Hematopoietic multipotent progenitor cell (in vitro differentiated cells): ENCODE data around the gene SOS1. TPM values are rescaled to one million over a fixed set of nuclear protein-coding genes. Genes with fewer than 3 reads are reported as not detected.
"Not testable (repeated sequence)": the region's sequence is repeated elsewhere in the genome, so short reads cannot be mapped to it uniquely, and the experiment has no call there.

Source experiments
- DNase-seq, 3 donors: peaks; one replicate each; pipeline ENCODE4 v3.0.0-alpha.2; 2011 to 2015; ENCODE audit warnings: low read depth in 2 of 3, low spot score in 2 of 3
- total RNA-seq: library from RNA; depleted of rRNA; stranded (reverse); fragments of >200 nt; gene quantifications from one replicate; pipeline ENCODE4 v1.2.3, GENCODE V29; 2012

Gene SOS1
- total RNA-seq, 1 donor = 8.6 TPM

DNA sequence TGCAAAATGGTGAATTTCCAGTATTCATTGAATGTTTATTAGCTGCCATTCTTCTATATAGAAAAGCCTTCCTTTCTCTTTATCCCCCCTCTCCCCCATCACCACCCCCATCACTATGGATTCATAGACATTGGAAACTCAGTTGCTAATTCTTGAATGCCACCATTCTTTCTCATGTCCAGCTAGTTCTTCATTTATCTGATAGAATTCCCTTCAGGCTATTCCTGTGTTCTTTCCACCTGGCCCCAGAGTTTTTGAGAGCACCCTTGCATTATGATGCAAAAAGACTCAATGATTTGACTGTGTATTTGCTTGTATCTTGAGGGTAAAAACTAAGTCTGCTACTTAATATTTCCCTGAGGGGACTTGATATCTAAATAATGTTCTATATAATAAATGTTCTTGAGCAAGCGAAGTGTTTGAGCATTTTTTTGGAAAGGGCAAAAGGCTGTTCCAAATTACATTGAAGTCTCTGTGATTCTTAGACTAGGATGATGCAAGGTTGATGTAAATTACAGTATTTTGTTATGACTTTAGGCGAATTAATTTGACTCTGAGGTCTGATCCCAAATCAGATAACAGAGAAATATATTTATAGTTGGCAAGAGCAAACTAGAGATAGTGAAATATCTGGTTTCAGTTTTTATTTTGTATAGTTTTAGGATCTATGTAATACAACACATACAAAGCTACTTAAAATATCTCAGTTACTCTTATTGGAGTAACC lies 18.8 kb upstream of the SOS1 start:
- no peak for DNase-seq

DNA sequence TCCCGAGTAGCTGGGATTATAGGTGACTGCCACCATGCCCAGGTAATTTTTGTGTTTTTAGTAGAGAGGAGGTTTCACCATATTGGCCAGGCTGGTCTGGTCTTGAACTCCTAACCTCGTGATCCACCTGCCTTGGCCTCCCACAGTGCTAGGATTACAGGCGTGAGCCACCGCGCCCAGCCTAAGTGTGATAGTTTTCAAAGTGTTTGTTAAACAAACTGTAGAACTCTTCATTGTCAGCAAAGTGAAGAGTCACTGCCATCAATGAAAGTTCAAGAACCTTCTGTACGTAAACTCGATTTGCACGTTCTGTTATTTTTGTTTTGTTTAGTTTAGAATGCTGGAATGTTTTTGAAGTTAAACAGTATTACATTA lies 18.0 kb upstream of the SOS1 start:
- no peak for DNase-seq

DNA sequence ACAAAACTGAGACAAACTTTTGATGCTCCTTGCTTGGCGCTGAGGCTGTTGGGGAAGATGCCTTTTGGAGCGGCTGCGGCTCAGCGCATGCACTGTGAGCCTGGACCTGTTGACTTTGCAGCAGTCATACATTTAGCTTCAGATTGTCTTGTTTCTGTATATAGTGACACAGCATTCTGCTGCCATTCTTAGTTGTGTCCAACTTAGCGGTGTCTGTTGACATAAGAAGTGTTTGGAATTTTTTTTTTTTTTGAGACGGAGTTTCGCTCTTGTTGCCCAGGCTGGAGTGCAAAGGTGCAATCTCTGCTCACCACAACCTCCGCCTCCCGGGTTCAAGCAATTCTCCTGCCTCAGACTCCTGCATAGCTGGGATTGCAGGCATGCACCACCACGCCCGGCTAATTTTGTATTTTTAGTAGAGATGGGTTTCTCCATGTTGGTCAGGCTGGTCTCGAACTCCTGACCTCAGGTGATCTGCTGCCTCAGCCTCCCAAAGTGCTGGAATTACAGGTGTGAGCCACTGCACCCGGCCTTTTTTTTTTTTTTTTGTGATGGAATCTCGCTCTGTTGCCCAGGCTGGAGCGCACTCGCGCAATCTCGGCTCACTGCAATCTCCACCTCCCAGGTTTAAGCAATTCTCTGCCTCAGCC lies 17.5 kb upstream of the SOS1 start:
- DNase-seq = not testable (repeated sequence)

DNA sequence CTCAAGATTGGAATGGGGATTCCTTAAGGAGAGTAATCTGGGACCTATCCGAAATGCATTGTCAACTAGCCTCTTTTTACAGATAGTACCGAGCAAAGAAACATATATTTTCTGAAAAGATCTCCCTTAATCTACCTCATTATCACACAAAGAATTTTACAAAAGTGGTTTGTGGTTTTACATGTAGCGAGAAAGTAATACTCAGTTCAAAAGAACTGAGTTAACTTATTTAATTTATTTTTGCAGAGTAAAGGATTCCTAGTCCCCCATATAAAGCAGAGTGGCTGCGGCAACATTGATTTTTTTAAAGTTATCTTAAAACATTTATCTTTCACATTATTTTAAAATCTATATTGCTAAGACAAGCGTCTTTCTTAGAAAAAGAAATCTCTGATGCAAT lies 15.9 kb upstream of the SOS1 start:
- no peak for DNase-seq

DNA sequence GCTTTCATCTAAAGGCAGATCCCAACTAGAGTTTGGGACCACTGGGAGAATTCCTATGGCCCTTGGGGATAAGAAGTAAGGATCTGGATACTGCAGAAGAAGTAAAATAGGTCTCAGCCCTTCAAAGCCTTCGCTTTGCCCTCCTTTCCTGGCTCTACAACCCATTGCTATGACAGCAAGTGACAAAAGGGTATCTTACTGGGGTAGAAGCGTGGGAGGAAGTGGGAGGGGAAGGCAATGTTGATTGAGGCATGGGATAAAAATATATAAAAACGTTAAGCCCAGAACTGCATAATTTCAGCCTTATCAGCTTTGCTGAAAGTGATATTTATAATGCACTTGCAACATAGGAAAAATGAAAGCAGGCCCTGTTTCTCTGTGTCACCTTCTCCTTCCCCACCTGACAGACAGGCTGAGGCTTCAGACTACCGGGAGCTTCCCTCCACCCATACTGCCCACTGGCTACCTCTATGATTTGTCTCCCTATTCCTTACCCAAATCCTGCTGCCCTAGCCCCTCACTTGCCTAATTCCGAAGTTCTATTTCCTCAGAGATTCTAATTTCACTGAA lies 14.9 kb upstream of the SOS1 start:
- no peak for DNase-seq

DNA sequence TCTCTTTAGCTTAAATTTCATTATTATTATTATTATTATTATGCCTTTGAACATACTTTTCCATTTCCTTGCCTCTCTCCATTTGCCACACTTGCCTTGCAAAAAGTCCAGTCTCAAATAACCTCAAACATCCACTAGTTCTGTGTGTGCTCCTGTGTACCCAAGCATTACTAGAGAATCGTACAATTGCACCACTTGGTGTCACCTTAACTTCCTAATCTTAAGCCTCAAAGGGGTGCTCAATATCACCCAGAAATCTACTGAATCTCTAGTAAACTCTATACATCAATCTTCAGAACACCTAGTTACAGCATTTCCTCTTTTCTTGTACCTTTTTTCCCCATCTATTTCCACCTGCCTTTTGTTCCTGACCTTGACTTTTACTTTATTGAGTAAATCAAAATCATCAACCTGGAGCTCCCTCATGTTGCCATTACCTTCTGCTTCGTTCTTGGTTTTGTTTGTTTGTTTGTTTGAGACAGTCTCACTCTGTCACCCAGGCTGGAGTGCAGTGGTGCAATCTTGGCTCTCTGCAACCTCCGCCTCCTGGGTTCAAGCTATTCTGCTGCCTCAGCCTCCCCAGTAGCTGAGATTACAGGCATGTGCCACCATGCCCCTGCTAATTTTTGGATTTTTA lies 12.5 kb upstream of the SOS1 start:
- DNase-seq = no peak

DNA sequence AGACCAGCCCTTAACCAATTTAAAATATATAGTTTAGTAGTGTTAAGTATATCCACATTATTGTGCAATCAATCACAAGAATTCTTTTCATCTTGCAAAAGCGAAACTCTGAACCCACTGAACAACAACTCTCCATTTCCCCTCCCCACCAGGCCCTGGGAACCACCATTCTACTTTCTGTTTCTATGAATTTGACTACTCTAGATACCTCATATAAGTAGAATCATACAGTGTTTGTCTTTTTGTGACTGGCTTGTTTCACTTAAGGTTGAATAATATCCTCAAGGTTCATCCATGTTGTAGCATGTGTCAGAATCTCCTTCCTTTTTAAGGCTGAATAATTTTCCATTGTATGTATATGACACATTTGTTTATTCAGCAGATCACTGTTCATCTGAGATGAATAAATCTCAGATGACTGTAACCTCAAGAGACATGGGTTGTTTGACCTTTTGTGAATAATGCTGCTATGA lies 8.1 kb upstream of the SOS1 start:
- DNase-seq = peak in 1 of 3 donors; percentile 45

DNA sequence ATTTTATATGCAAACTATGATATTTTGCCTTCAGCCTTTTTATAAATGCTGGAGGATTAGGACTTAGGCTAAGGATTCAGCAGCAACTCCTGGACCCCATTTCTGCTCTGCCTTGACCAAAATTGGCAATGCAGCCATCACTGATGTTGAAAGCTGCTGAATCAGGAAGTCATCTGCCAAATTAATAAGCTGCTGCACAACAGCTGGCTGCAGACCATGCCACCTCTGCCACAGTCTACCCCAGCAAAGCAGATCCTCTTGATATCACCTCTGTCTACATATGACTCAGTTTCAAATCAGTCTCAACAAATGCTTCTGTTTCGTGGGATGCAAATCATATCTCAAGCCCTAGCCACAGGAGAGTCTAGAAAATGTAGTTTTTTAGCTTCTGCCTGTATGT lies 7.1 kb upstream of the SOS1 start:
- peak in 1 of 3 donors; percentile 37 for DNase-seq

DNA sequence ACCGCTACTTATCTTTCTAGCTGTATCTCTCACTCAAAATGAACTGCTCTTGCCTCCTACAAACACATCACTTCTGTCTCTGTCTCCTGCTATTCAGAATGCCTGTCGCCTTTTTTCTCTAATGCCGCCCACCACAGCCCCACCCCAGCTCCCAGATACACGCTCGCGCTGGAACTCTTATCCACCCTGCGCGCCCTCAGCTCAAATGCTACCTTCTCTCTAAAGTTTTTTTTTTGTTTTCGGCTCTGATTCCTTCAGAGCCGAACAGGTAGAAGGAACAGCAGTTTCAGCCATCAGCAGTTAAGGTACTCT lies 3.9 kb upstream of the SOS1 start:
- DNase-seq = no peak

DNA sequence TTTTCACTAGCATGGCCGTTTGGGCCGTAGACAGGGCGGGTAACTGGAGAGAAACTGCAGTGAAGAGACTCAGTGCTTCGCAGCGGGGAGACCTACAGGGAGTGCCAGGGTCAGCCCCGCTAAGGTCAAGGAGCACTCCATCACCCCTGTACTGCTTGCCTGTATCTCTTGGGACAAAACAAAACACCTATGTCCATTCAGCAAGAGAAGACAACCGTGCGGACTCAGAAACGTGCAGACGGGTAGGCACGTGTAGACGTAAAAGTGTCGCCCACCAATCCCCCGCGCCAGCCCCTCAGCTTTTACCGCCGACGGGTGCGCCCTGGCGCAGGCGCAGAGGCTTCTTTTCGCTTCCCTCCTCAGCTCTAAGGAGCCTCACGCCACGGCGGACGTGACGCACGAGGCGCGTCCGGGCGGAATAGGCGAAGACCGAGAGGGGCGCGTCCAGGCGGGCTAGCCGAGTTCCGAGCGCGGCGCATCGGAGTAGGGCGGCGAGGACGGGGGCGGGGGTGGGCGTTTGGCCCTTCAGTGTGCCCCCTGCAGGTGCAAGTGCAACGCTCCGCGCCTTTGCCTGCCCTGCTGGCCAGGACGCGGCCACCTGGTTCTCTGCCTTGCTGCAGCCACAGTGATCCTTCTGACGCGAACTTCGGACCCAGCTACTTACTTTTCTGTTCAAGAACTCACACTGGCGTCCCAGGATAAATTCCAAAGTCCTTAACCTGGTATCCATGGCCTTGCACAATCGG lies 3.3 kb upstream of the SOS1 start:
- DNase-seq = peak; percentile 93 to 100 (median 99)

DNA sequence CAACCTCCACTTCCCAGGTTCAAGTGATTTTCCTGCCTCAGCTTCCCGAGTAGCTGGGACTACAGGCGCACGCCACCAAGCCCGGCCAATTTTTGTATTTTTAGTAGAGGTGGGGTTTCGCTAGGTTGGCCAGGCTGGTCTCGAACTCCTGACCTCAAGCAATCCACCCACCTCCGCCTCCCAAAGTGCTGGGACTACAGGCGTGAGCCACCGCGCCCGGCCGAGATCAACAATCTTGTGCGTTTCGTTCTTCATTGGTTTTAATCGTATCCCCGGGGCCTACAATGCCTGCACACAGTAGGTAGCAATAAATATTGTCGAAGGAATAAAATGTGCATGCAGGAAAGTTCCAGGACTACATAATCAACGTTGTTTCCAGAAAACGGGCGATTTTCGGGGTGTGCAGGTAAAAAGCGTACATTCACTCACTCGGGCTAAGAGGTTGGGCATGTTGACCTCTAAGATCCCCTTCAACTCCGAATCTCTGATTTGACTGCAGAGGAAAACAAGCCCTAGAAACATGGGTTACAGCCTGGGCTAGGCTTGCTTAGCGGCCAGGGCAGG lies 2.7 kb upstream of the SOS1 start:
- DNase-seq = no peak

DNA sequence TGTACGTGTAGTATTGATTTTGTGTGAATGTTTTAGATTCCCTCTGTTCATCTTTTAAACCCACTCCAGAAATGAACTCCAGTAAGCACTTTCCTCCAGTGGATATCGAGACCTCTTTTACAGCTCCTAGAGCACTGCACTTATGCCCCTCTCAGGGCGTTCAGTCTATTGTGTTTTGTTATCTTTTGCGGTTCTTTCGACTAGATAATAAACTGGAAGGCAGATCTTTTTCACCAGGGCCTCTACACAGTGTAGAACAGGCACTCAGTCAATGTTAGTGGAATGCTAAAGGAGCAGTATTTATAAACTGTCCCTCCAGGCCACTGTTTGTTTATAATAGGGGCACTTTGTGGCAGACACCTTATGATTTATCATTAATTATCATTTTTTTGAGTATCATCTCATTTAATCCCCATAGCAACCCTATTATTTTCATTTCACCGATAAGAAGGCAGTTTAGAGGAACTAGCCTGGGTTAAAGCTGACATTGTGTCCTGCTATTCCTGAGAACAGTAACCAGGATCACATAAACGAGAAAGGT lies 742 bp upstream of the SOS1 start:
- DNase-seq = no peak

DNA sequence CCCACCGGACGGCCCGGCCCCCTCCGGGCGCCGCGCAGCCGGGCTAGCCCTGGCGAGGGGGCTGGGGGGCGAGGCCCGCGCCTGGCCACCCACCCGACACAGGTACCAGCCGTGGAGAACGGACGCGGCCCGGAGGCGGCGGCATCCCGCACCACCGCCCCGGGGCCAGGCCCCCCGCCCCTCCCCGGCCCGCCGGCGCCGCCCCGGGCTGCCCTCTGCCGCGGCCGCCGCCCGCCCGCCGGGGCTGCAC lies 405 bp downstream of the SOS1 start:
- no peak for DNase-seq

DNA sequence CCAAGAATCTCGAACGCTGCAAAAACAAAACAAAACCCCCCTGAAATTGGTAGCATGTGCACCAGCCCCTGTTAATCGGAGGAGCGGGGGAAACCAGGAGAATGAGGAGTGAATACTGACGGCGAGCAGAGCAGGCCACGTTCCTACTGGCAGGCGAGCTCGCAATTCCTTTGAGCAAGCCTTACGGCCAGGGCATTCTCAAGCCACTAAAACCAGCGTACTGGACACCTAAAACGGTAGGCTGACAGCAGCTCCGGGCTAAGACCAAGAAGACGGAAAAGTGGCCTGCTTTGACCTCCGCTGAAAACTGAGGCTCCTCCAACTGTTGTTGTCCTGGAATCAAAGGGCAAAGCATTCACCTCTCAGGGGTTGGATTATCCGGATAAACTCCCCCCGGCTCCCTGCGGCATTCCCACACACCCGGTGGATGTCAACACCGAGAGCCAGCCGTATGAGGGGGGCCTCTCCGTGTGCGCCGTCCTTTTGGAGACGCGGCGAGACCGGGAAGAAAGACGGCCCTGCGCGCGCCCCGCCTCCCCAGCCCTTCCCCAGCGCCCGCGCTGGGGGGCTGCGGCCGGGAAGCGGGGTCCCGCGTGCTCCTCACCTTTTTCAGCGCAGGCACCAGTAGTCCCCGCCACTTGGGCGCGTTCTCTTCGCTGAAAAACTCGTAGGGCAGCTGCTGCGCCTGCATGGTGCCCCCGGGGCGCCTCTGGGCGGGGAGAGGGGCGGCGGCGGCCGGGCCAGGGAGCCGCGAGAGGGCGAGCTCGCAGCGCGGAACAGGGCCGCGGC lies 925 bp downstream of the SOS1 start:
- peak; percentile 37 to 67 (median 62) for DNase-seq

DNA sequence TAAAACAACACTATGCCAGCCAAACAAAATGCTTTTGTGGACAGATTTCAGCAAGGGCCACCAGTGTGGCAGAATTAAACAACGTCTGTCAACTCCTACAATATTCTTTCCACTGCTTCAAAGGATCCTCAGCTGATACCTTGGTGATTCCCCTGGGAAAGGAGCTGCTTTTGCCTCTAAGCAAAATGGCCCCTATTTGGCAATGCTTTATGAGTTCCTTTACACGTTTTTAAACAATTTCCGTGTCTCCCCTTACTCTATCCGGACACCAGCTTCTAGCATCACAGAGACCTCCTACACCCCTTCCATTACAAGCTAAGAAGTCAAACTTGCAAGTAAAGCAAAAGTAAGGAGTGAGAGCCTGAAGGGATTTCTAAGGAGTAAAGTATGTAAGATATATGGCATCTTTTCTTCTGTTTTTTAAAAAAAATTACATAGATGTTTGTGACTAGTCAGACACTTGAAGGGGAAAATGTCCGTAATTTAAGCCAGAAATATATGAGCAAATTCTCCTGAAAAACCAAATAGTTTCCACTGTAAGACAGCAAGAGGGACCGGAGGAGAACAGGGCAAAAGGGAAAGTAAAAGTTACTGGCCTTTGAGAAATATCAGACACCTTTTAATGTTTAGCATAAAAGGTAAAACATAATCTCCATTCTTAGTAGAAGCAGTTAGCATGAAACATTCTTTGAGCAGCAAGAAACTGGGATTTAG lies 1.9 kb downstream of the SOS1 start:
- DNase-seq = no peak

DNA sequence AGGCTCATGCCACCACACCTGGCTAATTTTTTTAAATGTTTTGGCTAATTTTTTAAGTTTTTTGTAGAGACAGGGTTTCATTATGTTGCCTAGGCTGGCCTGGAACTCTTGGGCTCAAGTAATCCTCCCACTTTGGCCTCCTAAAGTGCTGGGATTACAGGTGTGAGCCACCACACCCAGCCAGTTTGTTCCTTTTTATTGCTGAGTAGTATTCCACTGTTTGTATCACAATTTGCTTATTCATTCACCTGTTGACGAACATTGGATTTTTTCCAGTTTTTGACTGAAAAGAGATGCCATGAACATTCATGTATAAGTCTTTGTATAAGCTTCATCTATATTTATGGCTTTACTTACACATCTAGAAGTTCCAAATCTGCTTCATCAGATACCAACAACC lies 5.3 kb downstream of the SOS1 start:
- DNase-seq = no peak

DNA sequence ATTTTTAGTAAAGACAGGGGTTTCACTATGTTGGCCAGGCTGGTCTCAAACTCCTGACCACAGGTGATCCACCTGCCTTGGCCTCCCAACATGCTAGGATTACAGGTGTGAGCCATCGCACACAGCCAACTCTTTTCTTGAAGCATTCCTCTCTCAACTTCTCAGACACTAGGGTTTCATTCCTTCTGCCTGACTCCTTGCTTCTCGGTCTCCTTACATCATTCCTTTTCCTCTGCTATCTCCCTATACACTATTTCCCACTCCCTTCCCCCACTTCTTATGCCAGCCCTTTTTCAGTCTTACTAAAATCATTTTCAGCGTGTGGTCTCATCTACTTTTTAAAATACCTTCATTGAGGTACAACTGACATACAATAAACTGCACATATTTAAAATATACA lies 6.1 kb downstream of the SOS1 start:
- DNase-seq = no peak

DNA sequence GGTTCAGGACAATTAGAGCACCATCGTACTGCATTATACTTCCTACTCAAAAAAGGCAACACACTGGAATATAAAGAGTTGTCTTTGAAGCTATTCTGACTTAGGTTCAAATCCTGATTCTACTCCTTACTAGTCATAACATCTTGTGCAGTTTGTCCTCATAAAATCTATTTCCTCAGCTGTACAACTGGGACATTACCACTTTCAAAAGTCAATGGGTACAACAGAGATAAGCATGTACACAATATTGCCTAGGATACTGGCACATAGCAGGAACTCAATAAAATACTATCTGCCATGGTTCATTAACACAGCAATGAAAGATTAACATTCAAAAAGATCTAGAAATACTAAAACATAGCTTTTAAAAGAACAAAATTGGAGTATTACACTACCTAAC lies 11.3 kb downstream of the SOS1 start:
- no peak for DNase-seq

DNA sequence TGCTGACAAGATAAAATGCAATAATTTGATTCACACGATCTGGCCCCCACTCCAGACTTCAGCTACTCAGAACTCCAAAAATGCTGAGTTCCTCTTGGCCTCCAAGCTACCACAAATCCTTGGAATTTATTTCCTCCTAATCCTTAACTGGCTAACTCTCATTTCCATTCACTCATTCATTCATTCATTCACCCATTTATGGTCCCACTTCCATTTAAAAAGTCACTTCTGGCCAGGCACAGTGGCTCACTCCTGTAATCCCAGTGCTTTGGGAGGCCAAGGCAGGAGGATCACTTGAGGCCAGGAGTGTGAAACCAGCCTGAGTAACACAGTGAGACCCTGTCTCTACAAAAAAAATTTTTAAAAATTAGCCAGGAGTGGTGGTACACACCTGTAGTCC lies 12.5 kb downstream of the SOS1 start:
- no peak for DNase-seq
